HepG2 (cell line): ENCODE data around the gene RWDD2A. TPM values are rescaled to one million over a fixed set of nuclear protein-coding genes. Genes with fewer than 3 reads are reported as not detected.

Source experiments
- BRCA1 ChIP-seq: sonication (generic); formaldehyde crosslinking; IDR thresholded peaks from 2 replicates; pipeline ENCODE4 v1.4.0; 2020; ENCODE audit warnings: missing genetic modification reagents
- DNMT1 ChIP-seq: sonication (generic); formaldehyde crosslinking; IDR thresholded peaks from 2 replicates; pipeline ENCODE4 v1.5.1; 2020; ENCODE audit warnings: mild to moderate bottlenecking, missing genetic modification reagents
- KDM4B ChIP-seq: sonication (generic); formaldehyde crosslinking; IDR thresholded peaks from 2 replicates; pipeline ENCODE4 v1.4.0; 2020; ENCODE audit warnings: missing genetic modification reagents
- KLF13 ChIP-seq: sonication (generic); formaldehyde crosslinking; IDR thresholded peaks from 2 replicates; pipeline ENCODE4 v1.4.0; 2020; ENCODE audit warnings: mild to moderate bottlenecking, missing genetic modification reagents
- KMT2B ChIP-seq: IDR thresholded peaks from 2 replicates; pipeline ENCODE4 v1.6.1; 2016; ENCODE audit warnings: missing genetic modification reagents, missing compliant biosample characterization
- MTF1 ChIP-seq: sonication (generic); formaldehyde crosslinking; IDR thresholded peaks from 2 replicates; pipeline ENCODE4 v1.5.0; 2020; ENCODE audit warnings: missing genetic modification reagents
- NKX3-1 ChIP-seq: sonication (generic); formaldehyde crosslinking; IDR thresholded peaks from 2 replicates; pipeline ENCODE4 v1.5.0; 2020; ENCODE audit warnings: missing genetic modification reagents
- RFX3 ChIP-seq: IDR thresholded peaks from 2 replicates; pipeline ENCODE4 v1.6.1; 2016; ENCODE audit warnings: missing biosample characterization, missing genetic modification reagents
- RXRB ChIP-seq: IDR thresholded peaks from 2 replicates; pipeline ENCODE4 v1.6.1; 2016; ENCODE audit warnings: borderline replicate concordance, missing genetic modification reagents, missing compliant biosample characterization
- SALL1 ChIP-seq: sonication (generic); formaldehyde crosslinking; IDR thresholded peaks from 2 replicates; pipeline ENCODE4 v1.8.0; 2022; ENCODE audit warnings: mild to moderate bottlenecking, missing genetic modification reagents
- TEAD2 ChIP-seq: sonication (generic); formaldehyde crosslinking; IDR thresholded peaks from 2 replicates; pipeline ENCODE4 v1.9.0; 2021; ENCODE audit warnings: missing genetic modification reagents
- ZNF644 ChIP-seq: IDR thresholded peaks from 2 replicates; pipeline ENCODE4 v1.6.1; 2016; ENCODE audit warnings: low read depth
- ZNF83 ChIP-seq: sonication (generic); formaldehyde crosslinking; IDR thresholded peaks from 2 replicates; pipeline ENCODE4 v1.4.0; 2020; ENCODE audit warnings: missing genetic modification reagents, mild to moderate bottlenecking, borderline replicate concordance
- ZZZ3 ChIP-seq: sonication (generic); formaldehyde crosslinking; IDR thresholded peaks from 2 replicates; pipeline ENCODE4 v1.4.0; 2020; ENCODE audit warnings: missing genetic modification reagents, mild to moderate bottlenecking, borderline replicate concordance
- polyA plus RNA-seq, 8 experiments: library from polyadenylated mRNA; depleted of rRNA in 3 of 8; stranded (reverse) in 7 of 8; unstranded in 1 of 8; fragments of >200 nt; fragmentation: Illumina TruSeq in 4 of 8; extraction: Trizol in 4 of 8; gene quantifications; 2 replicates each; pipeline versions ENCODE4 v1.2.1 to v1.2.3, GENCODE V29; 2011 to 2016; ENCODE audit warnings: low read depth in 4 of 8, missing spikeins in 1 of 8, mixed read lengths in 1 of 8; ENCODE audit not compliant: insufficient read depth in 1 of 8
- total RNA-seq, 5 experiments: library from RNA; depleted of rRNA; stranded (reverse); fragments of >200 nt; fragmentation: Illumina TruSeq; extraction: Trizol; gene quantifications; 2 replicates each; pipeline ENCODE4 v1.2.3, GENCODE V29; 2016; ENCODE audit warnings: low read depth in 1 of 5
- TF ChIP-seq, protein P1 (sequence below): sonication (generic); formaldehyde crosslinking; IDR thresholded peaks from 2 replicates; pipeline ENCODE4 v1.4.0; 2020; ENCODE audit warnings: missing genetic modification reagents
- TF ChIP-seq, protein P2 (sequence below): sonication (generic); formaldehyde crosslinking; IDR thresholded peaks from 2 replicates; pipeline ENCODE4 v1.4.0; 2020; ENCODE audit warnings: missing genetic modification reagents, borderline replicate concordance
- TF ChIP-seq, protein P3 (sequence below): sonication (generic); formaldehyde crosslinking; IDR thresholded peaks from 2 replicates; pipeline ENCODE4 v1.8.1; 2023; ENCODE audit warnings: mild to moderate bottlenecking, inconsistent platforms, moderate library complexity, missing genetic modification reagents, borderline replicate concordance

Gene RWDD2A
- total and polyA plus RNA-seq, 2 of the 13 experiments (the other 11 are each of a cell fraction or from before 2014, with no cell fraction given) = 5.3 to 8.1 TPM

DNA sequence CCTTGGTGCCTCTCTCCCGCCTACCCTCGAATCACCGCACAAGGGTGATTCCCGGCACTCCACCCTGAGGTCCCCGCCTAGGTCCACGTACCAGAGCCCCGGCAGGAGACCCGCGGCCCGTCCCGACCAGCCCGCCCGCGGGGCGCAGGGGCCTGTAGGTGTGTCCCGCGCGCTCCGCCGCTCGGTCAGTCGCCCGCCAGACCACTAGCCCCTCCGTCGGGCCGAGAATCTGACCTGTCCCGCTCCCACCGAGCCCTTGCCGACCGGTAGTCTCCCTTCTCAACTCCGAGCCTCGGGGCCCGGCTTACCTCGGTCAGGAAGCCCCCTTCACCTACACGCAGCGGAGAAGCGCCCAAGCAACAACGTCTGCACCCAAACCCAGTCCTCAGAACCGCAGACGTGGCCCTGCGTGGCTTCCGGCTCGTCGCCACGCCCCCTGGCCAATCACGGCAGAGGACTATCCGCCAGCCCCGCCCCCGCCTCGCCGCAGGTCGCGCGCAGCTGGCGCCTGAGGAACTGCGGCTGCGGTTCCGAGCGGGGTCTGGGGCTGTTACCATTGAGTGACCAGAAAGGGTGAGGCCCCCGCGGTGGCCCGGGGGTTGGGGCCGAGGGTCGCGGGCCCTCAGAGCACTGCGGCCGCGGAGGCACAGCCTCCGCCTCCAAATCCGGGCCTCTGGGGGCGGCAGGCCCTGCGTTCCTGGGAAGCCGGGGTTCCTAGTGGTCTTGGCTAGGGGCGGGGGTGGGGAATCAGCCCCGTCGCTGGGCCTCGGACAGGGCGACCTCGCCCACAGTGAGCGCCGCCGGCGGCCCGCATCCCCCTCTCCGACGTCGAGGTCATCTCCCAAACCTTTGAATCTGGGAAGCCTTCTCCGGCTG, at the start of gene RWDD2A, which contains the start of gene PGM3 (continued):
- TF ChIP-seq, protein P1, sequence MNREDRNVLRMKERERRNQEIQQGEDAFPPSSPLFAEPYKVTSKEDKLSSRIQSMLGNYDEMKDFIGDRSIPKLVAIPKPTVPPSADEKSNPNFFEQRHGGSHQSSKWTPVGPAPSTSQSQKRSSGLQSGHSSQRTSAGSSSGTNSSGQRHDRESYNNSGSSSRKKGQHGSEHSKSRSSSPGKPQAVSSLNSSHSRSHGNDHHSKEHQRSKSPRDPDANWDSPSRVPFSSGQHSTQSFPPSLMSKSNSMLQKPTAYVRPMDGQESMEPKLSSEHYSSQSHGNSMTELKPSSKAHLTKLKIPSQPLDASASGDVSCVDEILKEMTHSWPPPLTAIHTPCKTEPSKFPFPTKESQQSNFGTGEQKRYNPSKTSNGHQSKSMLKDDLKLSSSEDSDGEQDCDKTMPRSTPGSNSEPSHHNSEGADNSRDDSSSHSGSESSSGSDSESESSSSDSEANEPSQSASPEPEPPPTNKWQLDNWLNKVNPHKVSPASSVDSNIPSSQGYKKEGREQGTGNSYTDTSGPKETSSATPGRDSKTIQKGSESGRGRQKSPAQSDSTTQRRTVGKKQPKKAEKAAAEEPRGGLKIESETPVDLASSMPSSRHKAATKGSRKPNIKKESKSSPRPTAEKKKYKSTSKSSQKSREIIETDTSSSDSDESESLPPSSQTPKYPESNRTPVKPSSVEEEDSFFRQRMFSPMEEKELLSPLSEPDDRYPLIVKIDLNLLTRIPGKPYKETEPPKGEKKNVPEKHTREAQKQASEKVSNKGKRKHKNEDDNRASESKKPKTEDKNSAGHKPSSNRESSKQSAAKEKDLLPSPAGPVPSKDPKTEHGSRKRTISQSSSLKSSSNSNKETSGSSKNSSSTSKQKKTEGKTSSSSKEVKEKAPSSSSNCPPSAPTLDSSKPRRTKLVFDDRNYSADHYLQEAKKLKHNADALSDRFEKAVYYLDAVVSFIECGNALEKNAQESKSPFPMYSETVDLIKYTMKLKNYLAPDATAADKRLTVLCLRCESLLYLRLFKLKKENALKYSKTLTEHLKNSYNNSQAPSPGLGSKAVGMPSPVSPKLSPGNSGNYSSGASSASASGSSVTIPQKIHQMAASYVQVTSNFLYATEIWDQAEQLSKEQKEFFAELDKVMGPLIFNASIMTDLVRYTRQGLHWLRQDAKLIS (CRISPR knock-in tag) = no peak
- no peak for TF ChIP-seq TEAD2
- TF ChIP-seq RFX3 (CRISPR knock-in tag) = no peak
- TF ChIP-seq RXRB = 0 out of 2 replicates have a peak, but pooled peaks have one; percentile 24
- TF ChIP-seq BRCA1 (CRISPR knock-in tag) = 0 out of 2 replicates have a peak, but pooled peaks have one; percentile 7
- TF ChIP-seq ZNF644 (CRISPR knock-in tag) = no peak
- no peak for TF ChIP-seq NKX3-1
- no peak for TF ChIP-seq DNMT1 (CRISPR knock-in tag)
- no peak for TF ChIP-seq MTF1 (CRISPR knock-in tag)
- peak; percentile 85 for TF ChIP-seq SALL1
- peak; percentile 74 for TF ChIP-seq KMT2B (CRISPR knock-in tag)
- TF ChIP-seq, protein P2, sequence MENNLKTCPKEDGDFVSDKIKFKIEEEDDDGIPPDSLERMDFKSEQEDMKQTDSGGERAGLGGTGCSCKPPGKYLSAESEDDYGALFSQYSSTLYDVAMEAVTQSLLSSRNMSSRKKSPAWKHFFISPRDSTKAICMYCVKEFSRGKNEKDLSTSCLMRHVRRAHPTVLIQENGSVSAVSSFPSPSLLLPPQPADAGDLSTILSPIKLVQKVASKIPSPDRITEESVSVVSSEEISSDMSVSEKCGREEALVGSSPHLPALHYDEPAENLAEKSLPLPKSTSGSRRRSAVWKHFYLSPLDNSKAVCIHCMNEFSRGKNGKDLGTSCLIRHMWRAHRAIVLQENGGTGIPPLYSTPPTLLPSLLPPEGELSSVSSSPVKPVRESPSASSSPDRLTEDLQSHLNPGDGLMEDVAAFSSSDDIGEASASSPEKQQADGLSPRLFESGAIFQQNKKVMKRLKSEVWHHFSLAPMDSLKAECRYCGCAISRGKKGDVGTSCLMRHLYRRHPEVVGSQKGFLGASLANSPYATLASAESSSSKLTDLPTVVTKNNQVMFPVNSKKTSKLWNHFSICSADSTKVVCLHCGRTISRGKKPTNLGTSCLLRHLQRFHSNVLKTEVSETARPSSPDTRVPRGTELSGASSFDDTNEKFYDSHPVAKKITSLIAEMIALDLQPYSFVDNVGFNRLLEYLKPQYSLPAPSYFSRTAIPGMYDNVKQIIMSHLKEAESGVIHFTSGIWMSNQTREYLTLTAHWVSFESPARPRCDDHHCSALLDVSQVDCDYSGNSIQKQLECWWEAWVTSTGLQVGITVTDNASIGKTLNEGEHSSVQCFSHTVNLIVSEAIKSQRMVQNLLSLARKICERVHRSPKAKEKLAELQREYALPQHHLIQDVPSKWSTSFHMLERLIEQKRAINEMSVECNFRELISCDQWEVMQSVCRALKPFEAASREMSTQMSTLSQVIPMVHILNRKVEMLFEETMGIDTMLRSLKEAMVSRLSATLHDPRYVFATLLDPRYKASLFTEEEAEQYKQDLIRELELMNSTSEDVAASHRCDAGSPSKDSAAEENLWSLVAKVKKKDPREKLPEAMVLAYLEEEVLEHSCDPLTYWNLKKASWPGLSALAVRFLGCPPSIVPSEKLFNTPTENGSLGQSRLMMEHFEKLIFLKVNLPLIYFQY (CRISPR knock-in tag) = peak; percentile 90
- TF ChIP-seq ZNF83 (CRISPR knock-in tag) = peak; percentile 87; the same call in 1 of the 2 replicates
- no peak for TF ChIP-seq KDM4B (CRISPR knock-in tag)
- 0 out of 2 replicates have a peak, but pooled peaks have one; percentile 15 for TF ChIP-seq ZZZ3 (CRISPR knock-in tag)
- TF ChIP-seq, protein P3, sequence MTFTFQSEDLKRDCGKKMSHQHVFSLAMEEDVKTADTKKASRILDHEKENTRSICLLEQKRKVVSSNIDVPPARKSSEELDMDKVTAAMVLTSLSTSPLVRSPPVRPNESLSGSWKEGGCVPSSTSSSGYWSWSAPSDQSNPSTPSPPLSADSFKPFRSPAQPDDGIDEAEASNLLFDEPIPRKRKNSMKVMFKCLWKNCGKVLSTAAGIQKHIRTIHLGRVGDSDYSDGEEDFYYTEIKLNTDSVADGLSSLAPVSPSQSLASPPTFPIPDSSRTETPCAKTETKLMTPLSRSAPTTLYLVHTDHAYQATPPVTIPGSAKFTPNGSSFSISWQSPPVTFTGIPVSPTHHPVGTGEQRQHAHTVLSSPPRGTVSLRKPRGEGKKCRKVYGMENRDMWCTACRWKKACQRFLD = no peak
- 0 out of 2 replicates have a peak, but pooled peaks have one; percentile 36 for TF ChIP-seq KLF13 (CRISPR knock-in tag)
